ENCODE measurements around the gene GJA5. TPM values are rescaled to one million over a fixed set of nuclear protein-coding genes. Genes with fewer than 3 reads are reported as not detected.

GJA5 gene
- polyA plus RNA-seq, 4 donors, result 28.7 to 29.3 (median 29.0) TPM

GRCh38 chr1:147768101-147768500 is 7.7 kb upstream of the GJA5 start:
- no peak for DNase-seq (ENCODE audit: low read depth in 4 of 4, low spot score in 3 of 4)

GRCh38 chr1:147762233-147763024 is 2.0 kb upstream of the GJA5 start:
- no peak for DNase-seq (ENCODE audit: low read depth in 4 of 4, low spot score in 3 of 4)

- DNase-seq (ENCODE audit: low read depth in 4 of 4, low spot score in 3 of 4), result no peak
Observed at GRCh38 chr1:147758379-147759100, 1.9 kb downstream of the GJA5 start.

- no peak for DNase-seq (ENCODE audit: low read depth in 4 of 4, low spot score in 3 of 4)
Observed at GRCh38 chr1:147757015-147757990, 3.1 kb downstream of the GJA5 start.

- DNase-seq (ENCODE audit: low read depth in 4 of 4, low spot score in 3 of 4), result no peak
Observed at GRCh38 chr1:147756341-147756740, 4.1 kb downstream of the GJA5 start.

- DNase-seq (ENCODE audit: low read depth in 4 of 4, low spot score in 3 of 4), result no peak
Observed at GRCh38 chr1:147754661-147755060, 5.7 kb downstream of the GJA5 start.

- DNase-seq (ENCODE audit: low read depth in 4 of 4, low spot score in 3 of 4), result no peak
Observed at GRCh38 chr1:147753081-147753480, 7.3 kb downstream of the GJA5 start.

GRCh38 chr1:147752511-147752910 is 7.9 kb downstream of the GJA5 start:
- no peak for DNase-seq (ENCODE audit: low read depth in 4 of 4, low spot score in 3 of 4)

- no peak for DNase-seq (ENCODE audit: low read depth in 4 of 4, low spot score in 3 of 4)
Observed at GRCh38 chr1:147751346-147751745, 9.1 kb downstream of the GJA5 start.

- no peak for DNase-seq (ENCODE audit: low read depth in 4 of 4, low spot score in 3 of 4)
Observed at GRCh38 chr1:147750618-147751217, 9.7 kb downstream of the GJA5 start.

- no peak for DNase-seq (ENCODE audit: low read depth in 4 of 4, low spot score in 3 of 4)
Observed at GRCh38 chr1:147749792-147750191, 10.6 kb downstream of the GJA5 start.

- DNase-seq (ENCODE audit: low read depth in 4 of 4, low spot score in 3 of 4), result no peak
Observed at GRCh38 chr1:147748676-147749350, 11.6 kb downstream of the GJA5 start.

GRCh38 chr1:147747966-147748365 is 12.4 kb downstream of the GJA5 start:
- no peak for DNase-seq (ENCODE audit: low read depth in 4 of 4, low spot score in 3 of 4)

GRCh38 chr1:147745271-147745670 is 15.1 kb downstream of the GJA5 start:
- no peak for DNase-seq (ENCODE audit: low read depth in 4 of 4, low spot score in 3 of 4)

- no peak for DNase-seq (ENCODE audit: low read depth in 4 of 4, low spot score in 3 of 4)
Observed at GRCh38 chr1:147741065-147741464, 19.3 kb downstream of the GJA5 start.

GRCh38 chr1:147740391-147740790 is 20.0 kb downstream of the GJA5 start:
- no peak for DNase-seq (ENCODE audit: low read depth in 4 of 4, low spot score in 3 of 4)

GRCh38 chr1:147738739-147739476 is 21.5 kb downstream of the GJA5 start:
- DNase-seq (ENCODE audit: low read depth in 4 of 4, low spot score in 3 of 4), result no peak

- no peak for DNase-seq (ENCODE audit: low read depth in 4 of 4, low spot score in 3 of 4)
Observed at GRCh38 chr1:147738129-147738528, 22.3 kb downstream of the GJA5 start.

- no peak for DNase-seq (ENCODE audit: low read depth in 4 of 4, low spot score in 3 of 4)
Observed at GRCh38 chr1:147736883-147737282, 23.5 kb downstream of the GJA5 start.
